Measurements from ENCODE around the gene GRPEL2. TPM values are rescaled to one million over a fixed set of nuclear protein-coding genes. Genes with fewer than 3 reads are reported as not detected.
"Not testable (repeated sequence)": the region's sequence is repeated elsewhere in the genome, so short reads cannot be mapped to it uniquely, and the experiment has no call there.

The GRPEL2 gene
- total and polyA plus RNA-seq, 8 donors: 1.4 to 19.1 (median 7.0) TPM

- no peaks in the 10 kb centered on the region for H3K4me1 ChIP-seq
- peak overlapping the region in 1 of 5 donors; percentile 22 for H3K27ac ChIP-seq
- intact Hi-C loops (cut with DNase I; ENCODE audit: low total_unique reads): no loop called here
- no peaks in the 10 kb centered on the region for H3K9me3 ChIP-seq
- TF ChIP-seq POLR2AphosphoS5 (IDR thresholded peaks at IDR 0.05): no peak
- no peak for TF ChIP-seq EP300 (IDR thresholded peaks at IDR 0.05)
- no peak for TF ChIP-seq CTCF (IDR thresholded peaks at IDR 0.05)
- TF ChIP-seq POLR2A (IDR thresholded peaks at IDR 0.05): no peak
- H3K36me3 ChIP-seq: no peaks in the 10 kb centered on the region
- no peak overlapping the region for H3K4me3 ChIP-seq
- 73 to 94% (median 89%) methylated on average over 6 of the region's 6 CpGs for WGBS, 5 donors
- peak in 1 of 2 donors; percentile 12 for DNase-seq
- H3K27me3 ChIP-seq: no peaks in the 10 kb centered on the region
Observed at GRCh38 chr5:149397530-149397929, 52.2 kb downstream of the GRPEL2 start.

- H3K4me1 ChIP-seq; DNase-seq; H3K4me3 ChIP-seq; H3K9me3 ChIP-seq; intact Hi-C loops (cut with DNase I; ENCODE audit: low total_unique reads); H3K36me3 ChIP-seq; H3K27me3 ChIP-seq: not testable (repeated sequence)
- WGBS, 5 donors: 77 to 89% (median 79%) methylated on average over 7 of the region's 7 CpGs
- peak overlapping the region in 1 of 5 donors; percentile 14 for H3K27ac ChIP-seq
Observed at GRCh38 chr5:149398747-149399266, 53.5 kb downstream of the GRPEL2 start.

- peaks cover 0 to 9% (median 5%) of the 10 kb centered on the region in 4 donors for H3K4me1 ChIP-seq
- DNase-seq: peak in 1 of 2 donors; percentile 36
- no peak overlapping the region for H3K4me3 ChIP-seq
- peak overlapping the region in 2 of 5 donors; percentile 50 to 53 for H3K27ac ChIP-seq
- H3K27me3 ChIP-seq: no peaks in the 10 kb centered on the region
- intact Hi-C loops (cut with DNase I; ENCODE audit: low total_unique reads): no loop called here
- TF ChIP-seq CTCF (IDR thresholded peaks at IDR 0.05): no peak
- no peak for TF ChIP-seq POLR2A (IDR thresholded peaks at IDR 0.05)
- no peak for TF ChIP-seq POLR2AphosphoS5 (IDR thresholded peaks at IDR 0.05)
- H3K9me3 ChIP-seq: no peaks in the 10 kb centered on the region
- H3K36me3 ChIP-seq: no peaks in the 10 kb centered on the region
Observed at GRCh38 chr5:149399775-149400174, 54.5 kb downstream of the GRPEL2 start.

- H3K36me3 ChIP-seq: no peaks in the 10 kb centered on the region
- intact Hi-C loops (cut with DNase I; ENCODE audit: low total_unique reads): no loop called here
- H3K4me3 ChIP-seq: no peak overlapping the region
- no peak for TF ChIP-seq POLR2A (IDR thresholded peaks at IDR 0.05)
- no peak for TF ChIP-seq CTCF (IDR thresholded peaks at IDR 0.05)
- TF ChIP-seq POLR2AphosphoS5 (IDR thresholded peaks at IDR 0.05): no peak
- no peak for TF ChIP-seq EP300 (IDR thresholded peaks at IDR 0.05)
- WGBS, 5 donors: 50 to 61% (median 56%) methylated on average over 6 of the region's 6 CpGs
- peaks cover under 1 to 14% (median 9%) of the 10 kb centered on the region in 4 donors for H3K4me1 ChIP-seq
- DNase-seq: peak in 1 of 2 donors; percentile 69
- peak overlapping the region in 3 of 5 donors; percentile 2 to 53 (median 50) for H3K27ac ChIP-seq
- H3K27me3 ChIP-seq: no peaks in the 10 kb centered on the region
- H3K9me3 ChIP-seq: no peaks in the 10 kb centered on the region
Observed at GRCh38 chr5:149400304-149400703, 55.0 kb downstream of the GRPEL2 start.

GRCh38 chr5:149401051-149401450 lies 55.8 kb downstream of the GRPEL2 start:
- Histone ChIP-seq H3K36me3 (no peaks in the 10 kb centered on the region), H3K27me3 (no peaks in the 10 kb centered on the region), H3K4me1 (peaks cover 8 to 21% (median 14%) of the 10 kb centered on the region in 4 donors), H3K27ac (peak overlapping the region in 2 of 5 donors; percentile 50 to 53), H3K9me3 (no peaks in the 10 kb centered on the region), H3K4me3 (no peak overlapping the region)
- intact Hi-C loops (cut with DNase I; ENCODE audit: low total_unique reads): no loop called here
- TF ChIP-seq CTCF (IDR thresholded peaks at IDR 0.05): no peak
- no peak for TF ChIP-seq EP300 (IDR thresholded peaks at IDR 0.05)
- TF ChIP-seq POLR2A (IDR thresholded peaks at IDR 0.05): no peak
- no peak for TF ChIP-seq POLR2AphosphoS5 (IDR thresholded peaks at IDR 0.05)
- WGBS, 5 donors: 90 to 93% (median 92%) methylated on average over 2 of the region's 2 CpGs
- DNase-seq: no peak
